ENCODE measurements around the gene LYST.

DNA sequence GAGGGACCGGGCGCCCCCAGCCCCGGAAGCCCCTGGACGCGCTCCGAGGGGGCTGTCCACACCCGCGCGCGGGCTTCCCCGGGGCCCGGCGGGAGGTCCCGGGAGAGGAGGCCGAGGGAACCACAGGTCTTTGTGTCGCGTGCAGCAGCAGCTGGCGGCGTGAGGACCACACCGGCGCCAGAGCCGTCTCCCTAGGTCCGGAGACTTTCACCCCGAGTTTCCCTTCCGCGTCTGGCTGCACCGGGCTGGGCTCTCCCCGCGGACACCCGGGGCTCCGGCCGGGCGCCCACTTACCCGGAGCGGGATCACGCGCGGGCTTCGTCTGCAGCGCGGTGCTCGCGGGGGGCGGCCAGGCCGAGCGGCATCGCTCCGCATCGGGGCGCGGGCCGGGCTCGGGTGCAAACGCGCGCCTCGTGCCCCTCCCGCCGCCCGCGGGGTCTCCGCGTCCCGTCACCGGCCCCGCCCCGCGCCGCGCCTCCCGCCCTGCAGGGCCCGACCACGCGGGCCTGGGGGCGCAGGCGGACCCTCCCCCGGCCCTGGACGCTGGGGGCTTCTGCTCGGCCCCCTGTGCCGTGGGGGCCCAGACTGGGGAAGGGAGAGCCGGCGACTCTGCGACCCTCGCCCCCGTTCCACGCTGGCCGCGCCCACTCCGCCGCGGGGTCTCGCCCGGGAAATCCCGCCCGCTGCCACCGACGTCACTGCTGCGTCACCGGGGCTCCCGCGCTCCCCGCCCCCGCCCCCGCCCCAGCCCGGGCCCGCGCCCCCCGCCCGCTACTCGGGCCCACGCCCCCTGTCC lies 217.1 kb downstream of the LYST start, which contains the start of gene GNG4:
- TF ChIP-seq, protein P1, sequence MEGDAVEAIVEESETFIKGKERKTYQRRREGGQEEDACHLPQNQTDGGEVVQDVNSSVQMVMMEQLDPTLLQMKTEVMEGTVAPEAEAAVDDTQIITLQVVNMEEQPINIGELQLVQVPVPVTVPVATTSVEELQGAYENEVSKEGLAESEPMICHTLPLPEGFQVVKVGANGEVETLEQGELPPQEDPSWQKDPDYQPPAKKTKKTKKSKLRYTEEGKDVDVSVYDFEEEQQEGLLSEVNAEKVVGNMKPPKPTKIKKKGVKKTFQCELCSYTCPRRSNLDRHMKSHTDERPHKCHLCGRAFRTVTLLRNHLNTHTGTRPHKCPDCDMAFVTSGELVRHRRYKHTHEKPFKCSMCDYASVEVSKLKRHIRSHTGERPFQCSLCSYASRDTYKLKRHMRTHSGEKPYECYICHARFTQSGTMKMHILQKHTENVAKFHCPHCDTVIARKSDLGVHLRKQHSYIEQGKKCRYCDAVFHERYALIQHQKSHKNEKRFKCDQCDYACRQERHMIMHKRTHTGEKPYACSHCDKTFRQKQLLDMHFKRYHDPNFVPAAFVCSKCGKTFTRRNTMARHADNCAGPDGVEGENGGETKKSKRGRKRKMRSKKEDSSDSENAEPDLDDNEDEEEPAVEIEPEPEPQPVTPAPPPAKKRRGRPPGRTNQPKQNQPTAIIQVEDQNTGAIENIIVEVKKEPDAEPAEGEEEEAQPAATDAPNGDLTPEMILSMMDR (IDR thresholded peaks at IDR 0.05; ENCODE audit: extremely low read depth in 1 of 2, insufficient read depth in 1 of 2, low read depth in 1 of 2, low read length in 2 of 2) = no peak
- TF ChIP-seq FOS (IDR thresholded peaks at IDR 0.05; ENCODE audit: borderline replicate concordance, insufficient read depth, low read length) (no peak), POLR2AphosphoS5 (IDR thresholded peaks at IDR 0.05; ENCODE audit: insufficient read depth, low read depth, low read length) (no peak)
- TF ChIP-seq, protein P2, sequence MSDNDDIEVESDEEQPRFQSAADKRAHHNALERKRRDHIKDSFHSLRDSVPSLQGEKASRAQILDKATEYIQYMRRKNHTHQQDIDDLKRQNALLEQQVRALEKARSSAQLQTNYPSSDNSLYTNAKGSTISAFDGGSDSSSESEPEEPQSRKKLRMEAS (IDR thresholded peaks at IDR 0.05; ENCODE audit: insufficient read depth, insufficient read length) = no peak
